GM08714 (cell line): ENCODE results near the gene ARHGEF16.

Experiments used
- H3K4me3 ChIP-seq: fragments of 200-500 bp; sonication (Bioruptor generic); 2 replicates; pipeline ENCODE4 v1.5.1; 2014; ENCODE audit warnings: mild to moderate bottlenecking, low read length, inconsistent platforms
- ZNF274 ChIP-seq: IDR thresholded peaks from 2 replicates; pipeline ENCODE4 v1.6.1; 2012; ENCODE audit warnings: mild to moderate bottlenecking, low read depth, low read length

Gene ARHGEF16

GRCh38 chr1:3461934-3462275 lies 7.4 kb downstream of the ARHGEF16 start:
- no peak overlapping the region for H3K4me3 ChIP-seq
- no peak for TF ChIP-seq ZNF274

GRCh38 chr1:3462356-3463012 lies 8.0 kb downstream of the ARHGEF16 start:
- TF ChIP-seq ZNF274 = no peak
- no peak overlapping the region for H3K4me3 ChIP-seq

GRCh38 chr1:3463013-3463385 lies 8.5 kb downstream of the ARHGEF16 start:
- no peak overlapping the region for H3K4me3 ChIP-seq
- TF ChIP-seq ZNF274 = no peak

- no peak overlapping the region for H3K4me3 ChIP-seq
- no peak for TF ChIP-seq ZNF274
Measured at GRCh38 chr1:3463408-3463863, 9.0 kb downstream of the ARHGEF16 start.

- TF ChIP-seq ZNF274 = no peak
Measured at GRCh38 chr1:3463891-3464648, 9.6 kb downstream of the ARHGEF16 start.

GRCh38 chr1:3464649-3465025 lies 10.2 kb downstream of the ARHGEF16 start:
- no peak overlapping the region for H3K4me3 ChIP-seq
- no peak for TF ChIP-seq ZNF274

More at GRCh38 chr1:3463891-3464648, 9.6 kb downstream of the ARHGEF16 start:
- H3K4me3 ChIP-seq = no peak overlapping the region

GRCh38 chr1:3465091-3465934 lies 10.8 kb downstream of the ARHGEF16 start:
- no peak for TF ChIP-seq ZNF274
- no peak overlapping the region for H3K4me3 ChIP-seq

- no peak for TF ChIP-seq ZNF274
- no peak overlapping the region for H3K4me3 ChIP-seq
Measured at GRCh38 chr1:3465935-3466321, 11.5 kb downstream of the ARHGEF16 start.

- H3K4me3 ChIP-seq = no peak overlapping the region
- TF ChIP-seq ZNF274 = no peak
Measured at GRCh38 chr1:3466366-3467075, 12.1 kb downstream of the ARHGEF16 start.

GRCh38 chr1:3467096-3468036 lies 12.9 kb downstream of the ARHGEF16 start:
- no peak overlapping the region for H3K4me3 ChIP-seq
- TF ChIP-seq ZNF274 = no peak

GRCh38 chr1:3468236-3469103 lies 14.0 kb downstream of the ARHGEF16 start:
- no peak overlapping the region for H3K4me3 ChIP-seq
- no peak for TF ChIP-seq ZNF274
